Measurements from ENCODE around the gene FHL1. TPM values are rescaled to one million over a fixed set of nuclear protein-coding genes. Genes with fewer than 3 reads are reported as not detected.

FHL1 gene
- total RNA-seq, 1 donor = 51.8 TPM

GRCh38 chrX:136157187-136157586 lies 9.9 kb downstream of the FHL1 start:
- no peaks in the 10 kb centered on the region for H3K9me3 ChIP-seq (ENCODE audit: low read depth, low read length)
- H2AFZ ChIP-seq (ENCODE audit: low read length) = no peak overlapping the region
- no peak overlapping the region for H3K4me3 ChIP-seq (ENCODE audit: insufficient read depth, low read length)
- no peak for TF ChIP-seq CTCF (IDR thresholded peaks at IDR 0.05; ENCODE audit: extremely low read depth, low read depth, low read length)
- no peaks in the 10 kb centered on the region for H3K4me1 ChIP-seq (ENCODE audit: insufficient read depth, low read length)
- no peak overlapping the region for H3K27ac ChIP-seq (ENCODE audit: low read depth, low read length)
- no peak overlapping the region for H3K4me2 ChIP-seq (ENCODE audit: insufficient read depth, low read length)
- H3K79me2 ChIP-seq (ENCODE audit: insufficient read depth, low read length) = no peaks in the 10 kb centered on the region
- no peak for DNase-seq (ENCODE audit: insufficient read length, low spot score, missing footprints)
- H3K36me3 ChIP-seq (ENCODE audit: insufficient read depth, low read length) = no peaks in the 10 kb centered on the region
- H4K20me1 ChIP-seq (ENCODE audit: insufficient read depth, low read length) = no peaks in the 10 kb centered on the region
- H3K27me3 ChIP-seq (ENCODE audit: insufficient read depth, low read length) = no peaks in the 10 kb centered on the region

GRCh38 chrX:136158685-136159084 lies 11.4 kb downstream of the FHL1 start:
- H3K27me3 ChIP-seq (ENCODE audit: insufficient read depth, low read length) = no peaks in the 10 kb centered on the region
- H4K20me1 ChIP-seq (ENCODE audit: insufficient read depth, low read length) = no peaks in the 10 kb centered on the region
- no peak overlapping the region for H3K4me2 ChIP-seq (ENCODE audit: insufficient read depth, low read length)
- H3K4me3 ChIP-seq (ENCODE audit: insufficient read depth, low read length) = no peak overlapping the region
- H3K36me3 ChIP-seq (ENCODE audit: insufficient read depth, low read length) = no peaks in the 10 kb centered on the region
- H2AFZ ChIP-seq (ENCODE audit: low read length) = no peak overlapping the region
- no peak for TF ChIP-seq CTCF (IDR thresholded peaks at IDR 0.05; ENCODE audit: extremely low read depth, low read depth, low read length)
- peaks cover 8% of the 10 kb centered on the region for H3K4me1 ChIP-seq (ENCODE audit: insufficient read depth, low read length)
- no peaks in the 10 kb centered on the region for H3K9me3 ChIP-seq (ENCODE audit: low read depth, low read length)
- no peak for DNase-seq (ENCODE audit: insufficient read length, low spot score, missing footprints)
- no peak overlapping the region for H3K27ac ChIP-seq (ENCODE audit: low read depth, low read length)
- H3K79me2 ChIP-seq (ENCODE audit: insufficient read depth, low read length) = no peaks in the 10 kb centered on the region

- Histone ChIP-seq H3K4me1 (ENCODE audit: insufficient read depth, low read length) (peaks cover 12% of the 10 kb centered on the region), H3K79me2 (ENCODE audit: insufficient read depth, low read length) (no peaks in the 10 kb centered on the region), H4K20me1 (ENCODE audit: insufficient read depth, low read length) (no peaks in the 10 kb centered on the region), H3K36me3 (ENCODE audit: insufficient read depth, low read length) (no peaks in the 10 kb centered on the region), H2AFZ (ENCODE audit: low read length) (no peak overlapping the region), H3K9me3 (ENCODE audit: low read depth, low read length) (no peaks in the 10 kb centered on the region), H3K27me3 (ENCODE audit: insufficient read depth, low read length) (no peaks in the 10 kb centered on the region), H3K4me3 (ENCODE audit: insufficient read depth, low read length) (no peak overlapping the region), H3K4me2 (ENCODE audit: insufficient read depth, low read length) (no peak overlapping the region), H3K27ac (ENCODE audit: low read depth, low read length) (no peak overlapping the region)
- no peak for DNase-seq (ENCODE audit: insufficient read length, low spot score, missing footprints)
- no peak for TF ChIP-seq CTCF (IDR thresholded peaks at IDR 0.05; ENCODE audit: extremely low read depth, low read depth, low read length)
Measured at GRCh38 chrX:136159611-136160025, 12.3 kb downstream of the FHL1 start.

GRCh38 chrX:136162827-136163570 lies 15.7 kb downstream of the FHL1 start:
- peak; percentile 76 for TF ChIP-seq CTCF (IDR thresholded peaks at IDR 0.05; ENCODE audit: extremely low read depth, low read depth, low read length)
- peak overlapping the region; percentile 28 for H3K4me2 ChIP-seq (ENCODE audit: insufficient read depth, low read length)
- H3K79me2 ChIP-seq (ENCODE audit: insufficient read depth, low read length) = no peaks in the 10 kb centered on the region
- H3K27ac ChIP-seq (ENCODE audit: low read depth, low read length) = peak overlapping the region; percentile 84
- peaks cover 20% of the 10 kb centered on the region for H3K4me1 ChIP-seq (ENCODE audit: insufficient read depth, low read length)
- H2AFZ ChIP-seq (ENCODE audit: low read length) = no peak overlapping the region
- no peak for DNase-seq (ENCODE audit: insufficient read length, low spot score, missing footprints)
- no peaks in the 10 kb centered on the region for H4K20me1 ChIP-seq (ENCODE audit: insufficient read depth, low read length)
- H3K36me3 ChIP-seq (ENCODE audit: insufficient read depth, low read length) = no peaks in the 10 kb centered on the region
- no peaks in the 10 kb centered on the region for H3K27me3 ChIP-seq (ENCODE audit: insufficient read depth, low read length)
- H3K9me3 ChIP-seq (ENCODE audit: low read depth, low read length) = no peaks in the 10 kb centered on the region
- no peak overlapping the region for H3K4me3 ChIP-seq (ENCODE audit: insufficient read depth, low read length)

Measured in osteoblast (primary cell).